Measurements from ENCODE around the gene UBR3. TPM values are rescaled to one million over a fixed set of nuclear protein-coding genes. Genes with fewer than 3 reads are reported as not detected.

UBR3 gene
- total RNA-seq, 1 experiment from 2014 or later = 21.9 TPM

- Histone ChIP-seq H2AFZ (no peak overlapping the region), H4K20me1 (ENCODE audit: insufficient read depth) (no peaks in the 10 kb centered on the region), H3K9me3 (ENCODE audit: insufficient read depth, low read depth) (no peaks in the 10 kb centered on the region), H3K27me3 (ENCODE audit: insufficient read depth, low read depth) (no peaks in the 10 kb centered on the region), H3F3A (ENCODE audit: insufficient read depth, low read depth) (no peaks in the 10 kb centered on the region), H3K36me3 (ENCODE audit: low read depth) (no peaks in the 10 kb centered on the region), H3K79me2 (ENCODE audit: low read depth) (no peaks in the 10 kb centered on the region), H3K4me2 (no peak overlapping the region), H3K4me3 (no peak overlapping the region), H3K4me1 (replicated peaks; ENCODE audit: insufficient read depth) (no peaks in the 10 kb centered on the region), H3K9me2 (ENCODE audit: insufficient read depth) (no peaks in the 10 kb centered on the region; the same call in 1 of the 2 replicates), H3K27ac (no peak overlapping the region)
- intact Hi-C loops (cut with micrococcal nuclease; ENCODE audit: unreplicated experiment) = no loop called here
- DNase-seq = no peak
- POLR2A ChIA-PET (ENCODE audit: unreplicated experiment) = no interaction called here
- no peak for TF ChIP-seq CTCF (conservative IDR thresholded peaks at IDR 0.05)
- no TSS peak for BruUV-seq (replicated peaks)
- CTCF ChIA-PET = no interaction called here
Observed at GRCh38 chr2:170009209-170009608, 182.0 kb downstream of the UBR3 start.

- no peak overlapping the region for H3K27ac ChIP-seq
- no peaks in the 10 kb centered on the region for H3K4me1 ChIP-seq (replicated peaks; ENCODE audit: insufficient read depth)
- no peak overlapping the region for H3K4me2 ChIP-seq
- no peak overlapping the region for H2AFZ ChIP-seq
- no peaks in the 10 kb centered on the region for H4K20me1 ChIP-seq (ENCODE audit: insufficient read depth)
- H3K36me3 ChIP-seq (ENCODE audit: low read depth) = no peaks in the 10 kb centered on the region
- H3F3A ChIP-seq (ENCODE audit: insufficient read depth, low read depth) = no peaks in the 10 kb centered on the region; the same call in 1 of the 2 replicates
- no peak for TF ChIP-seq EZH2 (IDR thresholded peaks at IDR 0.05; ENCODE audit: low read depth)
- no peaks in the 10 kb centered on the region for H3K79me2 ChIP-seq (ENCODE audit: low read depth)
- no peaks in the 10 kb centered on the region; the same call in 1 of the 2 replicates for H3K9me2 ChIP-seq (ENCODE audit: insufficient read depth)
- no TSS peak for BruUV-seq (replicated peaks)
- no peaks in the 10 kb centered on the region for H3K9me3 ChIP-seq (ENCODE audit: insufficient read depth, low read depth)
- POLR2A ChIA-PET (ENCODE audit: unreplicated experiment) = no interaction called here
- no peak overlapping the region for H3K4me3 ChIP-seq
- no peak for DNase-seq
- intact Hi-C loops (cut with micrococcal nuclease; ENCODE audit: unreplicated experiment) = no loop called here
- H3K27me3 ChIP-seq (ENCODE audit: insufficient read depth, low read depth) = no peaks in the 10 kb centered on the region
- CTCF ChIA-PET = no interaction called here
Observed at GRCh38 chr2:170012773-170013172, 185.5 kb downstream of the UBR3 start.

- Histone ChIP-seq H3K27ac (no peak overlapping the region), H3K9me2 (ENCODE audit: insufficient read depth) (no peaks in the 10 kb centered on the region; the same call in 1 of the 2 replicates), H3K4me1 (replicated peaks; ENCODE audit: insufficient read depth) (no peaks in the 10 kb centered on the region), H3F3A (ENCODE audit: insufficient read depth, low read depth) (no peaks in the 10 kb centered on the region; the same call in 1 of the 2 replicates), H3K9me3 (ENCODE audit: insufficient read depth, low read depth) (no peaks in the 10 kb centered on the region), H3K4me3 (no peak overlapping the region), H3K4me2 (no peak overlapping the region), H4K20me1 (ENCODE audit: insufficient read depth) (no peaks in the 10 kb centered on the region), H3K36me3 (ENCODE audit: low read depth) (no peaks in the 10 kb centered on the region), H3K27me3 (ENCODE audit: insufficient read depth, low read depth) (no peaks in the 10 kb centered on the region), H3K79me2 (ENCODE audit: low read depth) (no peaks in the 10 kb centered on the region), H2AFZ (no peak overlapping the region)
- BruUV-seq (replicated peaks) = no TSS peak
- TF ChIP-seq EZH2 (IDR thresholded peaks at IDR 0.05; ENCODE audit: low read depth) = no peak
- no peak for TF ChIP-seq CTCF (conservative IDR thresholded peaks at IDR 0.05)
- ChIA-PET POLR2A (ENCODE audit: unreplicated experiment) (no interaction called here), CTCF (no interaction called here)
- intact Hi-C loops (cut with micrococcal nuclease; ENCODE audit: unreplicated experiment) = no loop called here
- DNase-seq = no peak
Observed at GRCh38 chr2:170013802-170014551, 186.7 kb downstream of the UBR3 start.

GRCh38 chr2:170014769-170015168 is 187.5 kb downstream of the UBR3 start:
- no peaks in the 10 kb centered on the region; the same call in 1 of the 2 replicates for H3F3A ChIP-seq (ENCODE audit: insufficient read depth, low read depth)
- H3K9me3 ChIP-seq (ENCODE audit: insufficient read depth, low read depth) = no peaks in the 10 kb centered on the region

More at GRCh38 chr2:170014769-170015168, 187.5 kb downstream of the UBR3 start:
- Histone ChIP-seq H3K9me2 (ENCODE audit: insufficient read depth) (no peaks in the 10 kb centered on the region), H3K4me1 (replicated peaks; ENCODE audit: insufficient read depth) (no peaks in the 10 kb centered on the region), H3K36me3 (ENCODE audit: low read depth) (no peaks in the 10 kb centered on the region), H3K4me3 (no peak overlapping the region), H2AFZ (no peak overlapping the region), H3K27ac (no peak overlapping the region), H3K27me3 (ENCODE audit: insufficient read depth, low read depth) (no peaks in the 10 kb centered on the region), H3K79me2 (ENCODE audit: low read depth) (no peaks in the 10 kb centered on the region), H4K20me1 (ENCODE audit: insufficient read depth) (no peaks in the 10 kb centered on the region), H3K4me2 (no peak overlapping the region)
- intact Hi-C loops (cut with micrococcal nuclease; ENCODE audit: unreplicated experiment) = no loop called here
- POLR2A ChIA-PET (ENCODE audit: unreplicated experiment) = no interaction called here
- TF ChIP-seq EZH2 (IDR thresholded peaks at IDR 0.05; ENCODE audit: low read depth) (no peak), CTCF (conservative IDR thresholded peaks at IDR 0.05) (no peak)
- CTCF ChIA-PET = no interaction called here
- DNase-seq = no peak
- no TSS peak for BruUV-seq (replicated peaks)
